ENCODE results near the gene TTC8. TPM values are rescaled to one million over a fixed set of nuclear protein-coding genes. Genes with fewer than 3 reads are reported as not detected.
A peak's percentile ranks its signal among the peaks of the same experiment; 100 is the strongest.

Gene TTC8
- total RNA-seq, 1 experiment from 2014 or later, result 12.4 TPM

DNA sequence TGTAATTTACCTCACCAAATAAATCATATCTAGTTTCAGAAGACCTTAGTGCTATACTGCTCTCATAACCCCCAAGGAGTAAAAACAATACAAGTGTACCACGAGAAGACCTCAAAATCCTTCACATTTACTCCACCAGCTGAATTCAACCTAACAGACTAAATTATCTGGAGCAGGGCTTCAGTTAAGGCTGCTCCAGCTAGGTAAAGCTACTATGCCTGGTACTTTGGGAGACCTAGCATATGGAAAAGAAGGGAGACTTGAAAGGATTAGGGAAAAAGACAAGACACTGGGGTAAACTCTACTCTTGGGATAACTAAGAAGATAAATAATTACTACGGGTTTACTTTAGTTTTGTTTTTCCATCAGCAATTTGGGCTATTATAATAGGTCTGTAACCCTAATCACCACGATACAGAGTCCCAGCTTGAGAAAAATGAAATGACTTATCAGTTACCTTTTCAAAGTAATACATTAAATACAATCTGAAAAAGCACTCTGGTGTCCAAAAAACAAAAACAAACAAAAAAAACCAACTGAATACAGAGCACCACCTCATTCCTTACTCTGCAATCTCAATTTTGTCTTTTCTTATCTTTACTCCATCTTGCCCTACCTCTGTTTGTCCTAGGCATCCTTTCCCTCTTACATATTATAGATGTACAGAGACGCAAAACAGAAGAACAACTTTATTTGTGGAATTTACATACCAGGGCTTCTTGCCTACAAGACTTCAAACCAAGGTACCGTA, 33.8 kb upstream of the TTC8 start:
- no peaks in the 10 kb centered on the region for H3K9me3 ChIP-seq (ENCODE audit: control insufficient read depth, insufficient read depth, low read depth, low read length)
- in situ Hi-C loops (cut with HindIII; ENCODE audit: low pct_unique_long_range_greater_than_20kb, low sequenced_read_pairs), result no loop called here
- intact Hi-C loops (cut with micrococcal nuclease; ENCODE audit: unreplicated experiment), result no loop called here
- no peak overlapping the region; a peak in 1 of 4 replicates for H3K4me3 ChIP-seq (ENCODE audit: low read depth in 2 of 2, low read length in 2 of 2)
- CTCF ChIA-PET, result no interaction called here
- no peaks in the 10 kb centered on the region for H3K4me1 ChIP-seq (ENCODE audit: control insufficient read depth, insufficient read depth, low read length)
- H3K36me3 ChIP-seq (ENCODE audit: control insufficient read depth, insufficient read depth, low read length), result no peaks in the 10 kb centered on the region
- no peak for ATAC-seq
- POLR2A ChIA-PET, result no interaction called here
- BruUV-seq (replicated peaks), result no TSS peak
- H3K27me3 ChIP-seq (ENCODE audit: control insufficient read depth, insufficient read depth, low read length), result peaks cover 13% of the 10 kb centered on the region
- no peak overlapping the region for H3K27ac ChIP-seq (ENCODE audit: low read length)
- DNase-seq (ENCODE audit: low read depth, low spot score), result no peak
- no peak for TF ChIP-seq TCF7L2 (IDR thresholded peaks at IDR 0.05; ENCODE audit: low read depth, low read length)
- TF ChIP-seq, protein P1, sequence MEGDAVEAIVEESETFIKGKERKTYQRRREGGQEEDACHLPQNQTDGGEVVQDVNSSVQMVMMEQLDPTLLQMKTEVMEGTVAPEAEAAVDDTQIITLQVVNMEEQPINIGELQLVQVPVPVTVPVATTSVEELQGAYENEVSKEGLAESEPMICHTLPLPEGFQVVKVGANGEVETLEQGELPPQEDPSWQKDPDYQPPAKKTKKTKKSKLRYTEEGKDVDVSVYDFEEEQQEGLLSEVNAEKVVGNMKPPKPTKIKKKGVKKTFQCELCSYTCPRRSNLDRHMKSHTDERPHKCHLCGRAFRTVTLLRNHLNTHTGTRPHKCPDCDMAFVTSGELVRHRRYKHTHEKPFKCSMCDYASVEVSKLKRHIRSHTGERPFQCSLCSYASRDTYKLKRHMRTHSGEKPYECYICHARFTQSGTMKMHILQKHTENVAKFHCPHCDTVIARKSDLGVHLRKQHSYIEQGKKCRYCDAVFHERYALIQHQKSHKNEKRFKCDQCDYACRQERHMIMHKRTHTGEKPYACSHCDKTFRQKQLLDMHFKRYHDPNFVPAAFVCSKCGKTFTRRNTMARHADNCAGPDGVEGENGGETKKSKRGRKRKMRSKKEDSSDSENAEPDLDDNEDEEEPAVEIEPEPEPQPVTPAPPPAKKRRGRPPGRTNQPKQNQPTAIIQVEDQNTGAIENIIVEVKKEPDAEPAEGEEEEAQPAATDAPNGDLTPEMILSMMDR (IDR thresholded peaks at IDR 0.05), result no peak
- no peak for TF ChIP-seq SIN3A (IDR thresholded peaks at IDR 0.05; ENCODE audit: borderline replicate concordance, insufficient read depth, low read depth, low read length)
- TF ChIP-seq POLR2AphosphoS5 (IDR thresholded peaks at IDR 0.05; ENCODE audit: low read depth, low read length), result no peak
- TF ChIP-seq, protein P2, sequence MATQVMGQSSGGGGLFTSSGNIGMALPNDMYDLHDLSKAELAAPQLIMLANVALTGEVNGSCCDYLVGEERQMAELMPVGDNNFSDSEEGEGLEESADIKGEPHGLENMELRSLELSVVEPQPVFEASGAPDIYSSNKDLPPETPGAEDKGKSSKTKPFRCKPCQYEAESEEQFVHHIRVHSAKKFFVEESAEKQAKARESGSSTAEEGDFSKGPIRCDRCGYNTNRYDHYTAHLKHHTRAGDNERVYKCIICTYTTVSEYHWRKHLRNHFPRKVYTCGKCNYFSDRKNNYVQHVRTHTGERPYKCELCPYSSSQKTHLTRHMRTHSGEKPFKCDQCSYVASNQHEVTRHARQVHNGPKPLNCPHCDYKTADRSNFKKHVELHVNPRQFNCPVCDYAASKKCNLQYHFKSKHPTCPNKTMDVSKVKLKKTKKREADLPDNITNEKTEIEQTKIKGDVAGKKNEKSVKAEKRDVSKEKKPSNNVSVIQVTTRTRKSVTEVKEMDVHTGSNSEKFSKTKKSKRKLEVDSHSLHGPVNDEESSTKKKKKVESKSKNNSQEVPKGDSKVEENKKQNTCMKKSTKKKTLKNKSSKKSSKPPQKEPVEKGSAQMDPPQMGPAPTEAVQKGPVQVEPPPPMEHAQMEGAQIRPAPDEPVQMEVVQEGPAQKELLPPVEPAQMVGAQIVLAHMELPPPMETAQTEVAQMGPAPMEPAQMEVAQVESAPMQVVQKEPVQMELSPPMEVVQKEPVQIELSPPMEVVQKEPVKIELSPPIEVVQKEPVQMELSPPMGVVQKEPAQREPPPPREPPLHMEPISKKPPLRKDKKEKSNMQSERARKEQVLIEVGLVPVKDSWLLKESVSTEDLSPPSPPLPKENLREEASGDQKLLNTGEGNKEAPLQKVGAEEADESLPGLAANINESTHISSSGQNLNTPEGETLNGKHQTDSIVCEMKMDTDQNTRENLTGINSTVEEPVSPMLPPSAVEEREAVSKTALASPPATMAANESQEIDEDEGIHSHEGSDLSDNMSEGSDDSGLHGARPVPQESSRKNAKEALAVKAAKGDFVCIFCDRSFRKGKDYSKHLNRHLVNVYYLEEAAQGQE (IDR thresholded peaks at IDR 0.05; ENCODE audit: insufficient read depth in 1 of 2, low read depth in 2 of 2, low read length in 1 of 2), result no peak

DNA sequence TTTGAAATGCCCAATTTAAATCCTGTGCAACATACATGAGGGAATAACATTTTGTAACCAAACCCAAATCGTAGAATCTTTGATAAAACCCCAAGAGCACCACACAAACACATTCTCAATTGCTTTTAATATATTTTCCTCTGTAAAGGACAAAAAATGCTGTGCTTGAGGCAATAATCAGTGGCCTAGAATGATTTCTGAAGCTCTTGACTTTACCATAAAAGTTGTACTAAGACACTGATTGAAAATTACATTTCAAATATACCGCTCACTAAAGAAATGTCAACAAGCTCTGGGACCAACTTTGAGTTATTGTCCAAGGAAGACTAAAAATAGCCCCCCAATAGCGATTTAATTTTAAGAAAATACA, 33.2 kb upstream of the TTC8 start:
- DNase-seq (ENCODE audit: low read depth, low spot score), result no peak
- ATAC-seq, result no peak
- no TSS peak for BruUV-seq (replicated peaks)
- TF ChIP-seq POLR2AphosphoS5 (IDR thresholded peaks at IDR 0.05; ENCODE audit: low read depth, low read length) (no peak), TCF7L2 (IDR thresholded peaks at IDR 0.05; ENCODE audit: low read depth, low read length) (no peak), SIN3A (IDR thresholded peaks at IDR 0.05; ENCODE audit: borderline replicate concordance, insufficient read depth, low read depth, low read length) (no peak)
- TF ChIP-seq, protein P1 (IDR thresholded peaks at IDR 0.05), result no peak
- TF ChIP-seq, protein P2 (IDR thresholded peaks at IDR 0.05; ENCODE audit: insufficient read depth in 1 of 2, low read depth in 2 of 2, low read length in 1 of 2), result no peak
- in situ Hi-C loops (cut with HindIII; ENCODE audit: low pct_unique_long_range_greater_than_20kb, low sequenced_read_pairs), result no loop called here
- H3K4me1 ChIP-seq (ENCODE audit: control insufficient read depth, insufficient read depth, low read length), result no peaks in the 10 kb centered on the region
- POLR2A ChIA-PET, result no interaction called here
- intact Hi-C loops (cut with micrococcal nuclease; ENCODE audit: unreplicated experiment), result no loop called here
- no peaks in the 10 kb centered on the region for H3K36me3 ChIP-seq (ENCODE audit: control insufficient read depth, insufficient read depth, low read length)
- H3K9me3 ChIP-seq (ENCODE audit: control insufficient read depth, insufficient read depth, low read depth, low read length), result no peaks in the 10 kb centered on the region
- no peak overlapping the region for H3K27ac ChIP-seq (ENCODE audit: low read length)
- peak overlapping the region in 1 of 2 experiments; percentile 48; a peak in 1 of 4 replicates for H3K4me3 ChIP-seq (ENCODE audit: low read depth in 2 of 2, low read length in 2 of 2)
- peaks cover 13% of the 10 kb centered on the region for H3K27me3 ChIP-seq (ENCODE audit: control insufficient read depth, insufficient read depth, low read length)
- CTCF ChIA-PET, result no interaction called here
